H1 (cell line): ENCODE data around the gene LCN10. TPM values are rescaled to one million over a fixed set of nuclear protein-coding genes. Genes with fewer than 3 reads are reported as not detected.

Experiments
- CTCF ChIA-PET: fragments of 300-600 bp; sonication (Branson Sonifier 250); formaldehyde crosslinking; loops from one replicate; lab custom pipeline; 2021; ENCODE audit not compliant: partially characterized antibody; lab: Charles Lee
- POLR2A ChIA-PET: fragments of 300-600 bp; sonication (Branson Sonifier 250); formaldehyde crosslinking; loops from one replicate; lab custom pipeline; 2021; ENCODE audit warnings: inconsistent platforms; ENCODE audit not compliant: partially characterized antibody; lab: Charles Lee
- DNase-seq, 2 experiments: peaks; one replicate each; pipeline versions ENCODE4 v3.0.0 to v3.0.0-alpha.2; 2010 to 2022; ENCODE audit warnings: low spot score in 2 of 2, low read depth in 1 of 2, mixed read lengths in 1 of 2
- FAIRE-seq: peaks from 2 replicates; lab custom pipeline; 2011; peaks lifted over from hg19 to GRCh38; lab: Jason Lieb, UNC
- H2AFZ ChIP-seq: 2 replicates; pipeline ENCODE4 v1.8.1; 2012; ENCODE audit warnings: low read length, inconsistent platforms
- H2AK5ac ChIP-seq: 2 replicates; pipeline ENCODE4 v1.6.1; 2013; ENCODE audit warnings: low read depth, low read length
- H2BK120ac ChIP-seq: replicated peaks from 2 replicates; pipeline ENCODE3; 2013; ENCODE audit warnings: low read depth, low read length, inconsistent platforms
- H2BK12ac ChIP-seq: 2 replicates; pipeline ENCODE4 v1.6.1; 2013; ENCODE audit warnings: low read depth, low read length
- H2BK15ac ChIP-seq: 2 replicates; pipeline ENCODE4 v1.6.1; 2013; ENCODE audit warnings: low read length
- H2BK20ac ChIP-seq: 2 replicates; pipeline ENCODE4 v1.6.1; 2013; ENCODE audit warnings: low read length
- H2BK5ac ChIP-seq: 2 replicates; pipeline ENCODE4 v1.6.1; 2013; ENCODE audit warnings: low read depth, low read length
- H3K14ac ChIP-seq: 2 replicates; pipeline ENCODE4 v1.6.1; 2013; ENCODE audit warnings: inconsistent platforms; ENCODE audit not compliant: insufficient read length
- H3K18ac ChIP-seq: 2 replicates; pipeline ENCODE4 v1.6.1; 2013; ENCODE audit warnings: low read length; ENCODE audit errors: extremely low read depth
- H3K23ac ChIP-seq: 2 replicates; pipeline ENCODE4 v1.6.1; 2013; ENCODE audit warnings: inconsistent platforms; ENCODE audit not compliant: insufficient read length
- H3K23me2 ChIP-seq: 2 replicates; pipeline ENCODE4 v1.6.1; 2013; ENCODE audit warnings: low read depth, low read length
- H3K27ac ChIP-seq: 2 replicates; pipeline ENCODE4 v1.6.1; 2011; ENCODE audit warnings: low read depth, low read length, inconsistent platforms
- H3K27me3 ChIP-seq, 4 experiments: replicated peaks in 1 of 4; 1 replicate in 1 of 4; 2 replicates in 3 of 4; pipeline versions ENCODE4 v1.6.1 to v1.8.1; 2011 to 2013; ENCODE audit warnings: low read length in 3 of 4, mild to moderate bottlenecking in 3 of 4, inconsistent platforms in 2 of 4, mixed read lengths in 2 of 4, moderate library complexity in 1 of 4; ENCODE audit not compliant: control insufficient read depth in 3 of 4, insufficient read depth in 3 of 4; ENCODE audit errors: extremely low read depth in 1 of 4
- H3K36me3 ChIP-seq, 4 experiments: 2 replicates each; pipeline versions ENCODE4 v1.6.1 to v1.8.1; 2011 to 2013; ENCODE audit warnings: mild to moderate bottlenecking in 4 of 4, low read length in 3 of 4, moderate library complexity in 2 of 4, control low read depth in 1 of 4, inconsistent platforms in 1 of 4; ENCODE audit not compliant: insufficient read depth in 4 of 4, control insufficient read depth in 2 of 4
- H3K4ac ChIP-seq: replicated peaks from 2 replicates; pipeline ENCODE3; 2013; ENCODE audit warnings: low read length, low read depth, mixed read lengths, inconsistent platforms; ENCODE audit not compliant: insufficient read length
- H3K4me1 ChIP-seq, 4 experiments: replicated peaks in 1 of 4; 1 replicate in 1 of 4; 2 replicates in 3 of 4; pipeline versions ENCODE4 v1.6.1 to v1.8.1; 2011 to 2013; ENCODE audit warnings: low read length in 3 of 4, inconsistent platforms in 2 of 4, mixed read lengths in 1 of 4; ENCODE audit not compliant: insufficient read depth in 4 of 4, control insufficient read depth in 3 of 4
- H3K4me2 ChIP-seq, 2 experiments: 2 replicates each; pipeline versions ENCODE4 v1.6.1 to v1.8.1; 2011 to 2013; ENCODE audit warnings: low read depth in 2 of 2, low read length in 2 of 2, control low read depth in 1 of 2, inconsistent platforms in 1 of 2, mild to moderate bottlenecking in 1 of 2; ENCODE audit not compliant: insufficient read depth in 1 of 2
- H3K4me3 ChIP-seq, 4 experiments: fragments of 200-600, 300-600 bp in 1 of 4; sonication (generic), shearing (Covaris generic), sonication (Bioruptor Twin) in 1 of 4; 2 replicates each; pipeline versions ENCODE4 v1.5.1 to v1.8.1; 2011 to 2016; ENCODE audit warnings: low read length in 4 of 4, low read depth in 3 of 4, control low read depth in 2 of 4, inconsistent platforms in 2 of 4, mild to moderate bottlenecking in 2 of 4, mixed read lengths in 1 of 4, moderate library complexity in 1 of 4; ENCODE audit not compliant: insufficient read depth in 2 of 4; ENCODE audit errors: extremely low read depth in 1 of 4
- H3K56ac ChIP-seq: replicated peaks from 2 replicates; pipeline ENCODE3; 2013; ENCODE audit warnings: low read depth, mild to moderate bottlenecking, mixed read lengths, low read length, inconsistent platforms; ENCODE audit not compliant: insufficient read length
- H3K79me1 ChIP-seq: 2 replicates; pipeline ENCODE4 v1.6.1; 2013; ENCODE audit warnings: low read depth, low read length, control low read depth
- H3K79me2 ChIP-seq, 2 experiments: 2 replicates each; pipeline versions ENCODE4 v1.6.1 to v1.8.1; 2012 to 2013; ENCODE audit warnings: low read length in 2 of 2, mild to moderate bottlenecking in 2 of 2, inconsistent platforms in 1 of 2; ENCODE audit not compliant: insufficient read depth in 2 of 2, control insufficient read depth in 1 of 2
- H3K9ac ChIP-seq, 4 experiments: replicated peaks in 1 of 4; 1 replicate in 1 of 4; 2 replicates in 3 of 4; pipeline versions ENCODE4 v1.6.1 to v1.8.1; 2011 to 2013; ENCODE audit warnings: low read depth in 3 of 4, low read length in 3 of 4, control low read depth in 2 of 4, mild to moderate bottlenecking in 2 of 4, moderate library complexity in 2 of 4, inconsistent platforms in 1 of 4; ENCODE audit errors: extremely low read depth in 1 of 4
- H3K9me3 ChIP-seq, 2 experiments: 2 replicates each; pipeline versions ENCODE4 v1.6.1 to v1.8.1; 2012 to 2013; ENCODE audit warnings: mild to moderate bottlenecking in 2 of 2, moderate library complexity in 2 of 2, control low read depth in 1 of 2, inconsistent platforms in 1 of 2, low read depth in 1 of 2, low read length in 1 of 2, mixed read lengths in 1 of 2; ENCODE audit not compliant: insufficient read depth in 2 of 2
- H4K20me1 ChIP-seq, 2 experiments: replicated peaks in 1 of 2; 2 replicates each; pipeline versions ENCODE3 to v1.8.1; 2011 to 2013; ENCODE audit warnings: inconsistent platforms in 2 of 2, low read length in 2 of 2, mild to moderate bottlenecking in 1 of 2; ENCODE audit not compliant: insufficient read depth in 2 of 2, control insufficient read depth in 1 of 2
- H4K5ac ChIP-seq: 2 replicates; pipeline ENCODE4 v1.6.1; 2013; ENCODE audit warnings: low read length, low read depth, mixed read lengths, inconsistent platforms; ENCODE audit not compliant: insufficient read length
- H4K8ac ChIP-seq: 2 replicates; pipeline ENCODE4 v1.8.0; 2013; ENCODE audit warnings: mild to moderate bottlenecking, moderate library complexity, low read length, inconsistent platforms; ENCODE audit not compliant: insufficient read depth; ENCODE audit errors: extremely low read depth
- H4K91ac ChIP-seq: replicated peaks from 2 replicates; pipeline ENCODE3; 2013; ENCODE audit warnings: low read length, mixed read lengths, inconsistent platforms; ENCODE audit not compliant: insufficient read length
- CBX8 ChIP-seq: fragments of 300-800, 300-1000 bp; sonication (generic); IDR thresholded peaks from 2 replicates; pipeline ENCODE4 v1.7.1; 2016; ENCODE audit warnings: low read depth, low read length, borderline replicate concordance
- GABPA ChIP-seq: IDR thresholded peaks from 2 replicates; pipeline ENCODE4 v1.6.1; 2011; ENCODE audit warnings: mild to moderate bottlenecking, low read length, moderate library complexity, borderline replicate concordance; ENCODE audit not compliant: insufficient read depth
- WGBS, 2 experiments: shearing (Covaris generic) in 1 of 2; methylation state at CpG; one replicate each; pipeline versions ENCODE4 v1.1.6 to v1.1.7; 2013 to 2015; ENCODE audit warnings: low lambda C conversion rate in 2 of 2, mixed read lengths in 2 of 2, inconsistent platforms in 1 of 2, low coverage in 1 of 2, missing lambda C conversion rate in 1 of 2; ENCODE audit not compliant: insufficient replicate concordance in 2 of 2, insufficient coverage in 1 of 2, insufficient read length in 1 of 2; ENCODE audit errors: extremely low coverage in 1 of 2, missing lambda C conversion rate in 1 of 2; 5-methylcytosine and 5-hydroxymethylcytosine counted together
- polyA plus RNA-seq, 7 experiments: library from polyadenylated mRNA; depleted of rRNA in 3 of 7; stranded (reverse) in 5 of 7; unstranded in 2 of 7; fragments of >200 nt in 5 of 7; fragments of 200-250 nt in 2 of 7; gene quantifications; 1 replicate in 5 of 7; 2 replicates in 1 of 7; 4 replicates in 1 of 7; pipeline versions ENCODE4 v1.2.1 to v1.2.3, GENCODE V29; 2011 to 2013; ENCODE audit warnings: missing spikeins in 2 of 7, mixed read lengths in 2 of 7
- total RNA-seq: library from RNA; stranded (reverse); fragmentation: NEBNext Ultra II Directional; extraction: Animal tissue kit (Norgen Biotek cat#: 25700); gene quantifications from 2 replicates; pipeline ENCODE4 v1.2.1, GENCODE V29; 2021

Gene LCN10
- total and polyA plus RNA-seq, 2 of the 8 experiments (the other 6 are each of a cell fraction or from before 2014, with no cell fraction given) = 2.6 to 2.8 TPM

DNA sequence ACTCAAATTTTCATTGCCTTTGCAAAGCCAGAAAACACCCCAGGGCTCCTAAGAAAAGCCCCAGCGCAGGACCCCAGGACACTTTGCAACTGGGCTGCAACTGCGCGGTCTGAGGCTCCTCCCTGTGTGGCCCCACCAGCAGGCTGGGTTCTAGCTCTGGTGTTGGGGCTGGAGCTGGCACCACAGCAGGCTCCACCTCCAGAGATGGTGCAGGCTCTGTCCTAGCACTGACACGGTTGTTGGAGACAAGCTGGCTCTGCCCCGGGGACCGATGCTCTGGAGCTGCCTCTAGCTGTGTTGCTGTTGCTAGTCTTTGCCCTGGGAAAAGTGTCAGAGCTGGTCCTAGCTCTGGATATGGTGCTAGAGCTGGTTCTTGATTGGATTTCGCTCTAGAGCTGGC is 13.6 kb downstream of the LCN10 start:
- Histone ChIP-seq H4K8ac (0 out of 2 replicates have a peak overlapping the region, but pooled peaks have one; percentile 3), H2BK12ac (no peak overlapping the region), H3K23me2 (peaks cover 13% of the 10 kb centered on the region; the same call in 1 of the 2 replicates), H3K36me3 (peaks cover 14 to 26% (median 22%) of the 10 kb centered on the region in 4 experiments), H3K27me3 (peaks cover 0 to 9% (median 5%) of the 10 kb centered on the region in 4 experiments; a peak in 5 of 7 replicates), H3K9me3 (no peaks in the 10 kb centered on the region), H4K20me1 (peaks cover 19 to 26% of the 10 kb centered on the region in 2 experiments), H3K14ac (no peak overlapping the region), H2BK5ac (no peak overlapping the region), H3K18ac (no peak overlapping the region), H3K56ac (no peak overlapping the region), H2AK5ac (no peak overlapping the region), H3K79me1 (peaks cover 11% of the 10 kb centered on the region; the same call in 1 of the 2 replicates), H3K4me2 (peak overlapping the region; percentile 88 to 90), H3K79me2 (peaks cover 8 to 36% of the 10 kb centered on the region in 2 experiments), H3K4ac (peak overlapping the region; percentile 89), H3K4me1 (peaks cover 3 to 16% (median 5%) of the 10 kb centered on the region in 4 experiments), H3K4me3 (peak overlapping the region; percentile 89 to 98 (median 95)), H4K91ac (no peak overlapping the region), H4K5ac (peak overlapping the region; percentile 27), H2AFZ (no peak overlapping the region), H3K23ac (no peak overlapping the region), H3K9ac (no peak overlapping the region), H3K27ac (no peak overlapping the region), H2BK15ac (0 out of 2 replicates have a peak overlapping the region, but pooled peaks have one; percentile 72), H2BK120ac (no peak overlapping the region), H2BK20ac (no peak overlapping the region)
- ChIA-PET CTCF (interaction anchor here (0.9 to 6.8 kb wide), 13 partner anchors 9 to 339 kb away, joined by 3 to 62 read pairs (median 5); partner anchors contain the start of genes LCN10 and LCN8), POLR2A (interaction anchor here (0.6 to 14.1 kb wide), 17 partner anchors 9 to 470 kb away, joined by 3 to 223 read pairs (median 4); partner anchors contain the start of genes AGPAT2, DIPK1B, LCN10 and LCN15)
- no peak for DNase-seq
- FAIRE-seq = no peak
- WGBS, 2 experiments = 75% methylated on average over 7 of the region's 7 CpGs; no CpG with 5 or more reads in 1 of the 2 experiments
- TF ChIP-seq GABPA = 0 out of 2 replicates have a peak, but pooled peaks have one; percentile 3
- no peak for TF ChIP-seq CBX8
